ENCODE results near the gene VSTM2B.

VSTM2B gene

GRCh38 chr19:29596080-29596727, 70.4 kb downstream of the VSTM2B start:
- Histone ChIP-seq H3K27me3 (ENCODE audit: low read depth, low read length) (peaks cover 50% of the 10 kb centered on the region), H3K27ac (ENCODE audit: low read length) (no peak overlapping the region), H2AFZ (ENCODE audit: low read depth, low read length) (no peak overlapping the region), H3K79me2 (ENCODE audit: low read length) (no peaks in the 10 kb centered on the region), H3K9me3 (ENCODE audit: insufficient read depth, low read length) (no peaks in the 10 kb centered on the region), H3K4me1 (ENCODE audit: low read length) (peaks cover 2% of the 10 kb centered on the region; the same call in 1 of the 2 replicates), H3K36me3 (replicated peaks; ENCODE audit: low read depth, low read length) (no peaks in the 10 kb centered on the region), H3K4me2 (ENCODE audit: low read length) (no peak overlapping the region), H4K20me1 (ENCODE audit: insufficient read depth, low read length) (no peaks in the 10 kb centered on the region), H3K4me3 (ENCODE audit: low read length) (no peak overlapping the region), H3K9ac (ENCODE audit: low read length) (no peak overlapping the region)
- TF ChIP-seq CTCF (IDR thresholded peaks at IDR 0.05; ENCODE audit: low read depth, low read length) (no peak), EZH2phosphoT487 (IDR thresholded peaks at IDR 0.05; ENCODE audit: low read depth) (no peak)

- H3K79me2 ChIP-seq (ENCODE audit: low read length) = no peaks in the 10 kb centered on the region
- H2AFZ ChIP-seq (ENCODE audit: low read depth, low read length) = no peak overlapping the region
- no peak overlapping the region for H3K9ac ChIP-seq (ENCODE audit: low read length)
- TF ChIP-seq CTCF (IDR thresholded peaks at IDR 0.05; ENCODE audit: low read depth, low read length) (peak; percentile 64), EZH2phosphoT487 (IDR thresholded peaks at IDR 0.05; ENCODE audit: low read depth) (no peak)
- no peaks in the 10 kb centered on the region for H4K20me1 ChIP-seq (ENCODE audit: insufficient read depth, low read length)
- H3K4me2 ChIP-seq (ENCODE audit: low read length) = no peak overlapping the region
- no peak overlapping the region for H3K27ac ChIP-seq (ENCODE audit: low read length)
- H3K27me3 ChIP-seq (ENCODE audit: low read depth, low read length) = peaks cover 42% of the 10 kb centered on the region
- H3K9me3 ChIP-seq (ENCODE audit: insufficient read depth, low read length) = no peaks in the 10 kb centered on the region
- H3K36me3 ChIP-seq (replicated peaks; ENCODE audit: low read depth, low read length) = no peaks in the 10 kb centered on the region
- H3K4me1 ChIP-seq (ENCODE audit: low read length) = peaks cover 2% of the 10 kb centered on the region; the same call in 1 of the 2 replicates
- no peak overlapping the region for H3K4me3 ChIP-seq (ENCODE audit: low read length)
These were observed 71.2 kb downstream of the VSTM2B start for GRCh38 chr19:29596885-29597525.

GRCh38 chr19:29598036-29598435, 72.2 kb downstream of the VSTM2B start:
- H3K9ac ChIP-seq (ENCODE audit: low read length) = no peak overlapping the region
- no peak overlapping the region for H3K4me3 ChIP-seq (ENCODE audit: low read length)
- no peak for TF ChIP-seq CTCF (IDR thresholded peaks at IDR 0.05; ENCODE audit: low read depth, low read length)
- no peak for TF ChIP-seq EZH2phosphoT487 (IDR thresholded peaks at IDR 0.05; ENCODE audit: low read depth)
- no peaks in the 10 kb centered on the region for H4K20me1 ChIP-seq (ENCODE audit: insufficient read depth, low read length)
- H2AFZ ChIP-seq (ENCODE audit: low read depth, low read length) = no peak overlapping the region
- H3K4me2 ChIP-seq (ENCODE audit: low read length) = no peak overlapping the region
- no peak overlapping the region for H3K27ac ChIP-seq (ENCODE audit: low read length)
- H3K36me3 ChIP-seq (replicated peaks; ENCODE audit: low read depth, low read length) = no peaks in the 10 kb centered on the region
- H3K79me2 ChIP-seq (ENCODE audit: low read length) = no peaks in the 10 kb centered on the region
- peaks cover 2% of the 10 kb centered on the region; the same call in 1 of the 2 replicates for H3K4me1 ChIP-seq (ENCODE audit: low read length)
- peaks cover 32% of the 10 kb centered on the region for H3K27me3 ChIP-seq (ENCODE audit: low read depth, low read length)
- H3K9me3 ChIP-seq (ENCODE audit: insufficient read depth, low read length) = no peaks in the 10 kb centered on the region

GRCh38 chr19:29598496-29598895, 72.7 kb downstream of the VSTM2B start:
- Histone ChIP-seq H3K27ac (ENCODE audit: low read length) (no peak overlapping the region), H3K36me3 (replicated peaks; ENCODE audit: low read depth, low read length) (no peaks in the 10 kb centered on the region), H3K4me2 (ENCODE audit: low read length) (no peak overlapping the region), H3K27me3 (ENCODE audit: low read depth, low read length) (peaks cover 31% of the 10 kb centered on the region), H4K20me1 (ENCODE audit: insufficient read depth, low read length) (no peaks in the 10 kb centered on the region), H3K9me3 (ENCODE audit: insufficient read depth, low read length) (no peaks in the 10 kb centered on the region), H3K9ac (ENCODE audit: low read length) (no peak overlapping the region), H3K4me3 (ENCODE audit: low read length) (no peak overlapping the region), H2AFZ (ENCODE audit: low read depth, low read length) (no peak overlapping the region), H3K4me1 (ENCODE audit: low read length) (peaks cover 2% of the 10 kb centered on the region; the same call in 1 of the 2 replicates), H3K79me2 (ENCODE audit: low read length) (no peaks in the 10 kb centered on the region)
- TF ChIP-seq EZH2phosphoT487 (IDR thresholded peaks at IDR 0.05; ENCODE audit: low read depth) = no peak
- no peak for TF ChIP-seq CTCF (IDR thresholded peaks at IDR 0.05; ENCODE audit: low read depth, low read length)
